NCI-H774 (cell line): ENCODE results near the gene ZMYND10.
"Not testable (repeated sequence)": the region's sequence is repeated elsewhere in the genome, so short reads cannot be mapped to it uniquely, and the experiment has no call there.

ENCODE experiments used
- DNase-seq: peaks from one replicate; lab custom pipeline; 2025; lab: John Stamatoyannopoulos, UW

The ZMYND10 gene

DNA sequence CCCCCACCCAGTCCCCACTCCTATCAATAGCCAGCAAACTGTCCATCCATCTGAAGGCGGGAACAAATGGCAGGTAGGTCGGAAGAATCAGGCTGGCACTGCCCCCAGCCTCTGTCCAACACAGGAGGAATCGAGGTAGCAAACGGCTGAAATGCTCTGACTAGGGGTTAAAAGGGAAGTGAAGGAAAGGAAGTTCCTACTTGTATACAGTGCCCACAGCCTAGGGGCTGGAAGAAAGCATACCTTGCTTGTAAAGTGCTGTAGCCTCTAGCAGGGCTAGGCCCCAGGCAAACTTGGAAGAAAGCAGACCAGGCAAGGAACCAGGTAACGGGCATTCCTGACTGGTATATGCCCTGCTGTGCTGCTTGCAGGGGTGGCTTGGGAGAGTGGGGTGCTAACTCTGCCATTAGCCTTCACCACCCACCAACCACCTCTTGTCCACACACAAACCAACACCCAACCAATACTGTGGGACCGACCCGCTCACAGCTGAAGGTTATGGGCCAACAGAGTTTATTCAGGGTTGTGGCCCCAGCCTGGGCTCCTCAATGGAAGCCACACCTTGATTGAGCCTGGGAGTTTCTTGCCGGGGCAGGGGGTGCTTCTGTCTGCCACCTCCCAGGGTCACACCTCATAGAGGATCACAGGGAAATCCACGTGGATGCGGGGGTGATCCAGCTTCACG lies 19.9 kb downstream of the ZMYND10 start:
- DNase-seq, result no peak

DNA sequence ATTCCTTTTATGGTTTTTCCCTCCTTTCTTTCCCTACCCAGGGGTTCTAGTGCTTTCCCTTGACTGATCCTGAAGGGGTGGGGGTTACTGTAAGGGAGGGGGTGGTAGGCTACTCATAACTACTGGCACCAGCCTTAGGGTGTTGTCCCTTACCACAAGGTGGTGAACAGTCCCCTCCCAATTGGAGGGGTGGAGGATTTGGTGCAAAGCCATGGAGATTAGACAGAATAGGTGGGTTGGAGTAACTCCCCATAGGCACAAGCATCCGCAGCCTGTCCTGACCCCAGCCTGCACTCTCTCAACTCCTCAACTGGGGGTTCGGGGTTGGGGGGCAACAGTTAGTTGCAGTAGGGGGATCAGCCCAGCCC lies 20.4 kb downstream of the ZMYND10 start:
- no peak for DNase-seq

DNA sequence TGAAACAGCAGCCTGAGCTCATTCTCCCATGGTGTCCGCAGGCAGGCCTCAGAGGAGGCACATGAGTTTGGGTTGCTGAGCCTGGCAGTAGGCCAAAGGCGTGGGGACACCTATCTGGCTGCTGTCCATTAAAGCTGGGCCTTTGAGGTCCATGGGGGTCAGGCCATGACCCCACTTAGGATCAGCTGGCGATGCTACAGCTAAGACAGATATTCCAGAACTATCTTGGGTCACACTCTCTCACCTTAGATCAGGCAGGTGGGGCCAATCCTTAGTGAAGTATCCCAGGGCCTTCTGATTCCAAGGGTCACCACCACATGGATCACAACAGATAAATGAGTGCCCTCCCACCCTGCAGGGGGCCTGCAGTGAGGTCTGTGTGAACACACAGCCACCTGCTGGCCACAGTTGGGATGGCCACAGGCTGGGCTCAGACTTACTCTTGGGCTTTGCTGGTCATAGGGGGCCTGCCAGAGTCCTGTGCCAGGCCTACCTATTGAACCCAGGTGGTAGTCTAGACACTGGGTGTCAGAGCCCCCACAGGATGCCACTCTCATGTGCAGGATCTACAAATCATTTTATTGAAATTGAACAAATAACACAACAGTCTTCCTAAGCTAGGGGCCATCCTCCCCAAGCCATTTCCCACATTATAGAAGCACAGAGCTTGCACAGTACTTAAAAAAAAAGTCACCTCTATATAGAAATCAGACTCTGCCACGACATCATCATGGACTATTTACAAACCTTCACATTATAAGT lies 21.0 kb downstream of the ZMYND10 start:
- no peak for DNase-seq

DNA sequence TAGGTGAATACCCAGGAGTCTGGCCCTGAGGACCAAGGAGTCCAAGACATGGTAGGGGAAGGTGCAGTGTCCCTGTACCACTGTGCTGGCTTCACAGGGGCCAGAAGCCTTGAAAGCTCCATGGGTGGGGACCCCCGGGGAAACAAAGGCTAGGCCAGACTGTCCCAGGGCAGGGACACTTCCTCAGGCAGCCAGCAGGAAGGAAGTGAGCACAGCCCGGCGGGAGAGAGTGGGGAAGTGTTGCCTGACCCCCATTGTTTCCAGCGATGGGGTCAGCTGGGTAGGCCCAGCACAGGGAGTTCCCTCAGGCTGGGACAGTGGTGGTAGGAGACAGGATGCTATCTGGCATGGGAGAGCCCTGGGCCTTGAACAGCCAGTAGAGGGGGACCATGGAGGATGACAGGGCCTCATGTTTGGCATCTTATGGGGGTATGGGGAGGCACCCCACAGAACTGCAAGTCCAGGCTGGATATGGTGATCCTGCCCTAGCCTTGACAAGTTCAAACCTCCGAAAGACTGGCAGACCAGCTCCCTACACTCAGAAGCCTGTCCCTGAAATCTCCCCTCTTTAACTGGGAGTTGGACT lies 21.8 kb downstream of the ZMYND10 start:
- DNase-seq, result no peak

DNA sequence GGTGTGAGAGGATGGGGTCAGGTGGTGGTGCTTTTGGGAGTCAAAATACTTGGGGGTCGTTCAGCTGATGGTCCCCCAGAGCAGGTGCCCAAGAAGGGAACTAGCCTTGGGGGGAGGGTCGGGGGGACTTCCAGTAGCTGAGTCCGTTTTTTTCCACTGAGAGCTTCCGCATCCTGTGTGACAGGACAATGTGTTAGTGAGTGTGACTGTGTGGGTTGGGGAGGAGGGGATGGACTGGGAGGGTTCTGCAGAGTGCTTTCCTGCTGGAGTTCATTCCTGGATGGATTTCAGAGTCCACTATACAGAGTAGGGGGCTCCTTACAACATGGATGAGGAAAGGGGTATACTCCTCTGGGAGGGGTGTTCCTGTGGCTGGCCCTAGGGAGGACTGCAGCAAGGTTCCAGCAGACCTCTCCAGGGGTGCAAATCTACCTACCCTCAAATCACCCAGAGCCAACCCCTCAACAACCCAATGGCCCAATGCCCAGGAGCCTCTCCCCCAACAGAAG lies 22.4 kb downstream of the ZMYND10 start:
- no peak for DNase-seq

DNA sequence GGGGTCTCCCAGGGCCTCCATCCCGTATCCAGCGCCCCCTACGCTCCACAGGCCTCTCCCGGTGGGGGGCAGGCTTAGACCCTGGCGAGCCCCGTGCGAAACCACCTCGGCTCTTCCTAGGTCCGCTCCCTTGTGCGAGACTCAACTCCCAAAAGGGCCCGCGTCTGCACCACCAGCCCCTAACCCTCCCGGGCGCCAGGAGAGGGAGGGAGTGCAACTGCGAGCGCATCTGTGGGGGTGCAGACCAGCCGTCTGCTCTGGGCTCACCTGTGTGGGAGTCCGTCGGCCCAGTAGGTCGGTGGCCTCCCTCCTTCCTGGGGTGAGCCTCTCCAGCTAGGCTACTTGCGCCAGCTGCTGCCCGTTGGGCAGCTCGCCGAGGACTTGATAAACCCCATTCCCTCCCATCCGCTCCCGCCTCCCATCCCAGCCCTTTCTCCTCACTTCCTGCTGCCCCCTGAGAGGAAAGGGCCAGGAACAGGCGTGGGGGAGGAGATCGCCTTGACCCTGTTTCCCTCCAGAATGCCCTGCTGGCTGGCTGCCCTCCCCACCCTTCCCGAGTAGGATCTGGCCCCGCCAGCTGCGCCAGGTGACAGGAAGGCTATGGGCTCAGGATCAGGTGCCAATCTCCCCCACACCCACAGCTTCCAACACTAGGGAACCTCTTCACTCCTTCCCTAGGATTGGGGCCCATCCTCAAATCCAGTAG lies 23.0 kb downstream of the ZMYND10 start, which contains the start of gene HYAL2:
Gene HYAL2, minus strand, starts transcription at position 360 of the 706 bp plus-strand sequence. CDS start 2,256 bp downstream, outside the sequence.
- DNase-seq, result no peak

DNA sequence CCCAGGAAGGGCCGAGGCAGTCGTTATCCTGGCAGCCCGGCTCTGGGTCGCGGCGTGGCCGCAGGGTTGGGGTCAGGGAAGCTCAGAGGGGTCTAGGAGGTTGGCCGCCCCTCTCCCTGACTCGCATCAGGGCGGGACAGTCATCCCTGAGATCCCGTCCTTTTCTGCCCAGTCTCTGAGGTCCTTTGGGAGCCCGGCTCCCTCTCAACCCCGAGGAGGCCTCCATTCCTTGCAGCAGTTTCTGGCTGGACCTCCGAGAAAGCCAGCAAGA lies 23.5 kb downstream of the ZMYND10 start:
- no peak for DNase-seq

DNA sequence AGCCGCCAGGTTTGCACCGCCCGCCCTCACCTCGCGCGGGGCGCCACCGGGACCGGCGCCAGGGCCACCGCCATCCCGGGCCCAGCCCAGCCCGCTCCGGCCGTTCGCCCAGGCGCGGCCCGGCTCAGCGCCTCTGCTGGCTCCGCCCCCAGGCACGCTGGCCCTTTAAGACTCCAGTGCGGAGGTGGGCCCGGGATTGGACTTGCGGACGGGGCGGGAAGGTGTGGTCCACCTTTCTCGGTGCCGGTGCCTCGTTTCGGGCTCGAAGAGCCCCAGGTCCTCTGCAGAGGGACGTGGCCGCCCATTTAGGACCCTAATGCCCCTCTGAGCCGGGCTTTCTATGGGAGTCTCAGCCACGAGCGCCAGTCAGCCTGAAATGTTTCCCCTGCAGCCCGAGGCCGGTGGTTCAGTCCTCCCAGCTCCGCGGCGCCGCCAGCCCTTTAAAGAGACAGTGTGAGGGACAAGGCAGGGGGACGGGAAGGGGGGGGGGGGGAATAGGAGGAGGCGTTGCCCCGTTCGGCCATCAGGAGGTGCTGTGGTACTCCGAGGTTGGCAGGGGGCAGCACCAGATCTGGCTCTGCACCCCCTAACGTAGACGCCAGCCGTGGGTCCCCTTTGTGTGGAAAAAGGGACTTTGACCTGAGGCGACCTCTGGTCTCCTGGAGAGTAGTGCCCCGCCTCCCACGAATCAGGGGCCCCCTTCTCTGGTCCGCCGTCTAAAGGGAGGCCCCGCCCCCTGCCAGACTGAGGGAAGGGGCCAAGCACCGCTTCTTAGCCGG lies 24.0 kb downstream of the ZMYND10 start:
- peak; percentile 55 for DNase-seq

DNA sequence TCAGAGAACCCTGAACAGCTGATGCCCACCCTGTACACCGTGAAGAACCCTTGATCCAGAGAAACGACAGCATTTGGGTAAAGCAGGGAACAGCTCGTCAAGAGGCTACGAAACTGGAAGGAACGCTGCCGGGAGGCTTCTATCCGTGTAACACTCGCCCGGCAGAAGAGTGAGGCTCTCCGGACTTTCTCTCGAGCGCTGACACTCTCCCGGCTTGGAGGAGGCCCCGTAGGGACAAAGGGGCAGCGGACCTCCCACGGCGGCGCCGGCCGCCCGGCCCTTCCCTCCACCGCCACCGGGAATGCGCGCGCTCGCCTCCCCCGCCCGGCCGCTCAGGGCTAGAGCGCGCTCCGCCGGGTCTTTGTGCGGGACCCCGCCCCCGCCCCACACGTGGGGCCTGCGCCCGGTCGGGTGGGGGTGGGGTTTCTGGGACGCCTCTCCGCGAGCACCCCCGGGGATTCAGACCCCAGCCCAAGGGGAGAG lies 24.6 kb downstream of the ZMYND10 start:
- DNase-seq, result peak; percentile 55

DNA sequence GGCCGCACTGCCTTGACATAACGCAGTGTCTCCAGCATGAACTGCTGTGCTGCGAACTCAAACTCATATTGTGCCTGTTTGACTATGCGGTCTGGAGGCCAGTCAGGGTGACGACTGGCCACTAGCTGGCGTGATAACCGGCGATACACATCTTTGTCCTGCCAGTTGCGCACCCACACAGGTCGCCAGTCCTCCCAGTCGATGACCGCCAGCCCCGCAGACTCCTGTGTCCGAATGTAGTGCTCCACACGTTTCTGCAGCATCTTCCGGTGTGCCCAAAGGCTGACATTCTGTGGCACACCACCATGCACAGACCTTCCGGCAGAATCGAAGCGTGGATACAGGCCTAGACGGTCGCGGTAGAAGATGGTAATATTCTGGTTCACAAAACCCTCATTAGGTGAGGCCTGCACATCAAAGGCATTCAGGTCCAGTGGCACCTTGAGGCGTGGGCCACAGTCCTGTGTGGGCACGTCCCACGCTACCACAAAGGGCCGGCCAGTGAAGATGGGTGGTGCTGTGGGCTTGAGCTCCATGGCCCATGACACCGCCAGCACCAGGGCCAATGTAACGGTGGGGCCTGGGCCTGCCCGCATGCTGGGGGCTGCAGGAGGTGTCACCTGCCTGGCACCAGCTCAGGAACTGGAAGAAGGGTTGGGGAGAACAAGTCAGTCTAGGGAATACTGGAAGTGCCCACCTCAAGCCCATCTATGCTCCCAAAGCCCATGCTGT lies 25.5 kb downstream of the ZMYND10 start:
- no peak for DNase-seq

DNA sequence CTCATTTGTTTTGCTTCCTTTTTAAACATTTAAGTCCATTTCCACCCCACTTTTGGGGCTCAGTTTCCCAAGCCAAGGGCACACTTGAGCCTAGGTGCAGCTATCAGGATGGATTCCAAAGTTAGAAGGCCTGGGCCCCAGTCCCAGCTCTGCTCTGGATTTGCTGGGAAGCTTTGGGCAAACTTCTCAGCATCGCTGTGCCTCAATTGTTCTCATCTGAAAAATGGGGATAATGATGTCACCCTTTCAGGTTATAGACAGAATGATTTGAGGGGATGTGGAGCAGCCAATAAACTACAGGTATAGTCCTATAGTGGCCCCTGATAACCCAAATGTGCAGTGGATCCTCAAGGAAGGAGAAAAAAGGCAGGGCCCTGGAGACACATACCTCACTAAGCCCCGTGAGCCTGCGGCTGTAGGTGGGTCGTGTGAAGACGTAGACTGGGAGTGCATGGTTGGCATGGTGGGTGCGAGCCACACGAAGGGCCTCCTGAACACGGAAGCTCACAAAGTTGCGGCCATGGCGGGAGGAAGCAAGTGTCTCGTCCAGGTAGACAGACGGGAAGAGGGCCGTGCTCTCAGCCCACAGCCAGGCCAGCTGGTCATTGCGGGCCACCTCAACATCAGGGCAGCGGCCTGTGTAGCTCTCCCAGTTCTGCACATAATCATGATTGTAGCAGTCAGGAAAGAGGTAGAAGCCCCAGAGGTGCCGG lies 26.2 kb downstream of the ZMYND10 start:
- DNase-seq, result no peak

DNA sequence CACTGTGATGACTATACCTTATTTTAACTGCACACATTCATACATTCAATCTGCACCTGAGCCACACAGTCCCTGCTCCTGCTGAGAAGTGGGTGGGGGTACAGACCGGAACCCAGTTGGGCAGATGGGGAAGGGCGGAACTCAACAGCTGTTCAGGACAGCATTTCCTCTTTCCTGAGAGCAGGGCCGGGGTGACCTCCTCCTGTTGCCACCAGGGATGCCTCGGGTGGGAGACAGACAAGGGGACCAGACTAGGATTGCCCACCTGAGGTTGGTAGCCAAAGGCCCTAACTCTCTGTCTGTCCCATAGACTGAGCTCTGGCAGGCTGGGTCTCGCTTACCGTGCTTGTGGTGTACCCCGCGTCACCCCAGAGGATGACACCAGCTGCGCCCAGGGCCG lies 26.9 kb downstream of the ZMYND10 start:
- DNase-seq, result no peak

DNA sequence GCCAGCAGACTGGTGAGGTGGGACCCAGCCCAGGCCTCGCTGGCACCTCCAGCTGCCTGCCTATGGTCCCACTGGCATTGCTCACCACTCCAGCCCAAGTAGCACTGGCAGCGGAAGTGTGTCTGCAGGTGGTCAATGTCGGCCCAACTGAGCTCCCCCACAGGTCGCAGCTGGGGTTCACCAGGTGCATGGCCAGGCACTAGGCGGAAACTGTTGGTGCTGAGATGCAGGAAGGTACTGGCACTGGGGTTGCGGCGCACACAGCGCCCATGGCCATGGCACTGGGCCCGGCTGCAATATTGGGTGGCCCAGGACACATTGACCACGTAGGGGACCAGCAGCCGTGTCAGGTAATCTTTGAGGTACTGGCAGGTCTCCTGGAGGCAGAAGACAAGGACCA lies 27.4 kb downstream of the ZMYND10 start:
- no peak for DNase-seq

DNA sequence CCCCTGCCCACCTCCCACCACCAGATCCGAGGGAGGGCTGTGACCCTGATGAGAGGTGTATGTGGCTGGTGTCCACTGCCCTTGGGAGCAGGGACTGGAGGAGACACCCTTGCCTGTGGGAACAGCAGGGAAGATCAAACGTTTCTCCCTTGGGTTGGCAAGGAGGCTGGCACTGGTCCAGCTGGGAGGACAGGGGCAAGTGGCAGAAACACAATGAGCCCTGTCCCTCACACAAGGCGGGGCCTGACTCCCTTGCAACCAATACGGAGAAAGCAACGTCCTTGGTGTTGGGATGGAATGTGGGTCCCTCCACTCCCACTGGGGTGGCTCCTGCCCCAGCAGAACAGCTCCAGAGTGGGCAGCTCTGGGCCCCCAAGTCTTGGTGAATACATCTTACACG lies 28.2 kb downstream of the ZMYND10 start:
- DNase-seq, result no peak

DNA sequence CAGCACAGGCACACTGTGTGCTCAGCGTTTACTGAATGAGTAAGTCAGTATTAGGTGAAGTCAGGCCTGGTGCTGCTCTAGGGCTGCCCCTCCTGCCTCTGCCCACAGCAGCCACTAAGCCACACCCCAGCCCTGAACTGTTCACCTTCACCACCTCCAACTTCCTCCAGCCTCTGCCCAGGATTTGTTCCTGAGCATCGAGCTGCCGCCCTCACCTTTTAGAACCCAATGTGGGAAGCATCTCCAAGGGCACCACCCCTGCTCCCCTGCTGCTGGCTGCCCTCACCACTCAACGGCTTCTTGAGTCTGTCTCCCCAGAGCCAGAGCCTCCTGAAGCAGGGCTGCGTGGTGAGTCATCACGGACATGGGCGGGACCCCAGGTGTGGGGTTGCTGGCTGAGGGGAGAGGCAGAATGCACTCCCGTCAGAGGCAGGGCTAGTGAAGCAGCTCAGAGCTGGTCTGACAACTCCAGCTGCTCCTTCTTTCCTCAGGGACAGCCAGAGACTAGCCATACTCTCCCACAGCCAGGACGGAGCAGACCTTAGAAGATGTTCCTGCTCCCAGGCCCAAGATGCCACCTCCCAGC lies 28.8 kb downstream of the ZMYND10 start:
- no peak for DNase-seq

DNA sequence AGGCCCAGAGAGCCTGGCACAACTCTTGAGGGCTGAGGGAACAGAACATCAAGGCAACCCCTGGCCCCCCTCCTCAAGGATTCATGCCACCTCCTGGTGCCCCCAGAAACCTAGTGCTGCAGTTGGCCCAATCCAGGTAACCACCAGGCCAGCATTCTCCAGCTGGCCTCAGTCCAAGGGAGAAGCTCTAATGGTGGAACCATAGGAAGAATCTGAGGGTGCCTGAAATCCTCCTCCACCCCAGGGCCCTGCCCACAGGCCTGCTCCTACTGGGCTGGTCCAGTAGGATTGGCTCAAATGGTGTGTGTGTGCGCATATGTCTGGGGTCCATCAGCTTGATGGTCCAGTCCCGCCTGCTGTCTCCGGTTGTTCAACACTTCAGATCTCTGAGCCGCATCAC lies 30.7 kb downstream of the ZMYND10 start:
- no peak for DNase-seq

DNA sequence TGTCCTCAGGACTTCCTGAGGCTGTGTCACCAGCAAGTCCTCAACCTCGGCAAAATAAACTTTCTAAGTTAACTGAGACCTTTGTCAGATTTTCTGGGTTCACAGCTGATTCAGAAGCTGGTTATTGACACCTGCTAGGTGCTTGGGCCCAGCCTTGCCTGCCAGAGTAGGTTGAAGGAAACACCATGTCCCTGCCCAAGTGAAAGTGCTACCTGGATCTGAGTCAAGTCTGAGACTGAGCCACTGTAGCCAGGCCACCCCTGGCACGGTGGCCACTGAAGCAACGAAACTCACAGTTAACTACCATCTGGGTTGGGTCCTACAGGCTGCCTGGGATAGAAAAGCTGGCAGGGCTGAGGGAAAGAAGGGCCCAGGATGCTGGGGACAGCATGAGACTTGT lies 31.2 kb downstream of the ZMYND10 start:
- DNase-seq, result no peak

DNA sequence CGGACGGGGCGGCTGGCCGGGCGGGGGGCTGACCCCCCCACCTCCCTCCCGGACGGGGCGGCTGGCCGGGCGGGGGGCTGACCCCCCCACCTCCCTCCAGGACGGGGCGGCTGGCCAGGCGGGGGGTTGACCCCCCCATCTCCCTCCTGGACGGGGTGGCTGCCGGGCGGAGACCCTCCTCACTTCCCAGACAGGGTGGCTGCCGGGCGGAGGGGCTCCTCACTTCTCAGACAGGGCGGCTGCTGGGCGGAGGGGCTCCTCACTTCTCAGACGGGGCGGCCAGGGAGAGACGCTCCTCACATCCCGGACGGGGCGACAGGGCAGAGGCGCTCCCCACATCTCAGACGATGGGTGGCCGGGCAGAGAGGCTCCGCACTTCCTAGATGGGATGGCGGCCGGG lies 33.5 kb downstream of the ZMYND10 start:
- not testable (repeated sequence) for DNase-seq

DNA sequence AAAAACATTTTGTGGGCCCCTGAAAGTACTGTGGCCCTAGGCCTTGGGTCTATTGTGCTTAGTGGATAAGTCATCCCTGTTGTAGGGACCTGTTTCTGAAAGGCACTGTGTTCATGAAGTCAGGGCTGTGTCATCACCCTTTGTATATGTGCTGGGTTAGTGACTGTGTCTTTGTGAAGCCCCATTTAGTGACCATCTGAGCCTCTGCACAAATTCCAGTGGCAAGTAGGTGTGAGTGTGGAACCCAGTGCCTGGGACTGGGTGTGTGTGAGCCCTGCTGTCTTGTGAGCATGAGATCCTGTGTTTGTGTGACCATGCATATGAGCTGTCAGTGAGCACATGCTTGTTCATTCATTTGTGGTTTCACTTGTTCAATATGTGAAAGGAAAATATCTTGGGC lies 40.9 kb downstream of the ZMYND10 start:
- no peak for DNase-seq
